NCI-H2227 treated with DMSO at 0.1 percent for 48 hours (cell line): ENCODE measurements around the gene FBXL22.
"Not testable (repeated sequence)": the region's sequence is repeated elsewhere in the genome, so short reads cannot be mapped to it uniquely, and the experiment has no call there.

ENCODE experiments used
- DNase-seq: peaks from one replicate; lab custom pipeline; 2025; lab: John Stamatoyannopoulos, UW

The FBXL22 gene

DNA sequence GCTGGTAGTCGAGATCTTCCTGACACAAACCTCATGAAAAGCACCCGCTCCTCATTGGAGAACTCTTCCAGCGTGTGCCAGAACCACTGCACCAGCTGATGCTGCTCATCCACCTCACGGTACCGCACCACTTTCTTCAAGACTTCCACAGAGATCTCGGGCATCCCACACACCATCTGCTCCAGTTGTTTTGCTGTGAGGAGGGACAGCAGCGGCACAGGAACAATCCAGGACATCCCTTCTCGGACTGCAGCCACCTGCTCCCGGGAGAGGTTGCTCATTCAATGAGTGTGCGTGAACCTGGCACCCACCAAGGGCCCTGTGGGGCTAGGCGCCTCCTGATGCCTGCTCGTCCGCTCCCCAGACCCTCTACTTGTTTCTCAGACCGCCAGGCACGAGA lies 15.1 kb downstream of the FBXL22 start:
- no peak for DNase-seq

DNA sequence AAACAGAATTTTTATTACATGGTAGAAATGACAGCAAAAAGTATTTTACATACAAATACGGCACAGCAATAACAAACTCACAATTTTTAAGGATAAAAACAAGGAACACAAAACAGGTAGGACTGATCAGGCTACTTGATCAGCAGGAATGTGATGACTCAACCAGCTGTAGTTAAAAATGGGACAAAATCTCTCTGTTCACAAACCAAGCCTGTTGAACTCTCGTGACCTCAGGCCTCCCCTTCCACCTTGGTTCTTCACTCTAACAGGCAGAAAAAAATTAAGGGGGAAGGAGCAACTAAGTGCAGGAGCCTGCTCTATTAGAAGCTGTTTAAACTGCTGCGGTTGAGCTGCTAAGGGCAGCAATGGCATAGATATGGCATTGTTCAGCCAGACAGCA lies 18.7 kb downstream of the FBXL22 start:
- no peak for DNase-seq

DNA sequence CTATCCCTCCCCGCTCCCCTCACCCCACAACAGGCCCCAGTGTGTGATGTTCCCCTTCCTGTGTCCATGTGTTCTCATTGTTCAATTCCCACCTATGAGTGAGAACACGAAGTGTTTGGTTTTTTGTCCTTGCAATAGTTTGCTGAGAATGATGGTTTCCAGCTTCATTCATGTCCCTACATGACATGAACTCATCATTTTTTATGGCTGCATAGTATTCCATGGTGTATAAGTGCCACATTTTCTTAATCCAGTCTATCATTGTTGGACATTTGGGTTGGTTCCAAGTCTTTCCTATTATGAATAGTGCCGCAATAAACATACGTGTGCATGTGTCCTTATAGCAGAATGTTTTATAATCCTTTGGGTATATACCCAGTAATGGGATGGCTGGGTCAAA lies 20.0 kb downstream of the FBXL22 start:
- DNase-seq: not testable (repeated sequence)

DNA sequence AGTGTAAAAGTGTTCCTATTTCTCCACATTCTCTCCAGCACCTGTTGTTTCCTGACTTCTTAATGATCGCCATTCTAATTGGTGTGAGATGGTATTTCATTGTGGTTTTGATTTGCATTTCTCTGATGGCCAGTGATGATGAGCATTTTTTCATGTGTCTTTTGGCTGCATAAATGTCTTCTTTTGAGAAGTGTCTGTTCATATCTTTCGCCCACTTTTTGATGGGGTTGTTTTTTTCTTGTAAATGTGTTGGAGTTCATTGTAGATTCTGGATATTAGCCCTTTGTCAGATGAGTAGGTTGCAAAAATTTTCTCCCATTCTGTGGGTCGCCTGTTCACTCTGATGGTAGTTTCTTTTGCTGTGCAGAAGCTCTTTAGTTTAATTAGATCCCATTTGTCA lies 20.4 kb downstream of the FBXL22 start:
- DNase-seq: not testable (repeated sequence)

DNA sequence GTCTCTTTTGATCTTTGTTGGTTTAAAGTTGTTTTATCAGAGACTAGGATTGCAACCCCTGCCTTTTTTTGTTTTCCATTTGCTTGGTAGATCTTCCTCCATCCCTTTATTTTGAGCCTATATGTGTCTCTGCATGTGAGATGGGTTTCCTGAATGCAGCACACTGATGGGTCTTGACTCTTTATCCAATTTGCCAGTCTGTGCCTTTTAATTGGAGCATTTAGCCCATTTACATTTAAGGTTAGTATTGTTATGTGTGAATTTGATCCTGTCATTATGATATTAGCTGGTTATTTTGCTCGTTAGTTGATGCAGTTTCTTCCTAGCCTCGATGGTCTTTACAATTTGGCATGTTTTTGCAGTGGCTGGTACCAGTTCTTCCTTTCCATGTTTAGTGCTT lies 23.6 kb downstream of the FBXL22 start:
- DNase-seq: not testable (repeated sequence)

DNA sequence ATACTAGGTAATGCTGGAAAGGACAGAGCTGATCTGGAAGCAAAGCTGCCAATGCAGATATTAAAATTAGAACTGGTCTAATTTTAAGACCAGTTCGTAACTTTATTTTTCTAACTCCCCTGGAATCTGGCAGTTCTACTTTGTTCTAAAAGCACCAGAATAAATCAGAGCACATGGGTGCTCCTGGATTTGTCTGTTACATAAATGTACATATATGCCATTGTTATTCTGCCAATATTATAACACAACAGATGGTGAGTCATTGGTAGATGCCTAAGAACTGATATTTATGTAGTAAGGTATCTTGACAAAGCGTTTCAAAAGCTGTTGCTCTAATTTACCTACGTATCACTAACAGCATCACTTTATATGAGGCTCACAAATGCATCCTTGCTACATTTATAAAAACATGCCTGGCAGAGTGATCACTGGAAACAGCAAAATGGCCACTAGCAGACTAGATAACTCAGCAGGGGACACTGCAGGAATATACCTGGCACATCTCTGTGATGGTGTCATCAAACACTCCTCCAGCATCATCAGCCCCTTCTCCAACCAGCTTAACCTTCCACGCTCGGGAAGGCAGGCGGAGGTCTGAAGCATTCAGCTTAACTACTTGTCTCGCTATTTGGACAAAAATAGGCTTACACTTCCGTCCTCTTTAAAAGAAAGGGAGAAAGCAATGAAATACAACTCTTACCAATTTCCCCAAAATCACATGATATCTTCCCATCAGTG lies 26.2 kb downstream of the FBXL22 start:
- DNase-seq: no peak

DNA sequence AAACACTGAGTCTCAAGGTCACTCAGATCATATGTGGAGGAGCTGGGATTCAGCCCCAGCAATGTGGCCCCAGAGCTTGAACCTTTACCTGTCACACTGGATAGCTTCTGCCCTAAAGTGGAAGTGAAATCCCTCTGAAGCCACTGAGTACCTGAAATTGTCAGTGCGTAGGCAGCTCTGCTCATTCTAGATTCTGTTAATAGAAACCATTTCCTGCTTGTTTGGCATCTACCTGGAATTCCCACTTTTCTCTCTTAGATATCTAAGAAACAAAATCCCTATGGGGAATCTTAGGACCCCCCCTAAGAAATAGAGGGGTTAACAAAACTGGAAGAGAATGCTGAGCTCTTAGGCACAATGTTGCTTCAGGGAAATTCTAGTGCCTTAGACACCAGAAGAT lies 29.8 kb downstream of the FBXL22 start:
- DNase-seq: no peak

DNA sequence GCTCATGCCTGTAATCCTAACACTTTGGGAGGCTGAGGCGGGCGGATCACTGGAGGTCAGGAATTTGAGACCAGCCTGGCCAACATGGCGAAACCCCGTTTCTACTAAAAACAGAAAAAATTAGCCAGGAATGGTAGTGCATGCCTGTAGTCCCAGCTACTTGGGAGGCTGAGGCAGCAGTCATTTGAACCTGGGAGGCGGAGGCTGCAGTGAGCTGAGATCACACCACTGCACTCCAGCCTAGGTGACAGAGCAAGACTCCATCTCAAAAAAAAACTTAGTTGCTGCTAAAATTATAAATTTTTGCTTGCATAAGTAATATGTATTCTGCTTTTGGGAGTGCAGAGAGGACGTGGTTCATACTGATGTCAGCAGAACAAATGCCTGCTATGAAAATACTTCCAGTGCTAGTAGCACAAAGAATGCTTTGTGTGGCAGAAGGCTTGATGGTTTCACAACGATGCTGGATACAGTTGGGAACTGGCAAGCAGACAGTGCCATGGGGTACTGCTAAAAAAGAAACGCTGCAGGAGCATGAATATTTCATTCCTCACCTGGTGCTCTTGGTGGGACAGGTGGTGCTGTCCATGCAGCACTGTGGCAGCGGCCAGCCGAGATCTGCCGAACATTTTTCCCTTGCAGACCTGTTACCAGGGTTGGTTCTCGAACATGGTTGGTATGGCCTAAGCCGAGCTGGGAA lies 31.1 kb downstream of the FBXL22 start:
- no peak for DNase-seq

DNA sequence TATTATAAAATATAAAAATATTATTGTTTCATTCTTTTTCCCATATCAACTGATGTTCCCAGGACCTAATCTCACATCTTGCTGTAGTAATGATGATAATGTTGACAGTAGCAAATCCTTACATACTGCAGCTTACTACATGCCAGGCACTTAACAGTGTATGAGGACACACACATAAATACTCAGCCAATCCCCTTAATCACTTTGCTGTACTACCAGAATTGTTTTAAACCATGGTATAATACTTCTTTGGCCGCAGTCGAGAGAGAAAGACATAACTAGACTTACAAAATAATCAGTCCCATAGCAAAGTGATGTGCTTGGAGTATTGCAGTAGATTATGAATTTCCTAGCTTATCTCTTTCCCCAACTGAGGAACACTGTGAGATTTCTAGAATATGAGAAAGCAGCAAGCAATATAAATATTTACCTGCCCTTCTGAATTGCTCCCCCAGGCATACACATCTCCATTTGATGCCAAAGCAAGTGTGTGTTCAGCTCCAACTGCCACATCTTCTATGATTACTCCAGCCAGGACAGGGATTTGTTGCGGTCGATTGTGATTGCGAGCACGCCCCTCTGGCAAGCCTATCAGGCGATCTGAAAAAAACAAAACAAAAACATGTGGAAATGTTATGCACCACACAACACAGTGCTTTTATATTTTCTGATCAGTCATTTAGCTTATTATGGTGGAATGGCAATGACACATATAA lies 33.0 kb downstream of the FBXL22 start:
- DNase-seq: no peak

DNA sequence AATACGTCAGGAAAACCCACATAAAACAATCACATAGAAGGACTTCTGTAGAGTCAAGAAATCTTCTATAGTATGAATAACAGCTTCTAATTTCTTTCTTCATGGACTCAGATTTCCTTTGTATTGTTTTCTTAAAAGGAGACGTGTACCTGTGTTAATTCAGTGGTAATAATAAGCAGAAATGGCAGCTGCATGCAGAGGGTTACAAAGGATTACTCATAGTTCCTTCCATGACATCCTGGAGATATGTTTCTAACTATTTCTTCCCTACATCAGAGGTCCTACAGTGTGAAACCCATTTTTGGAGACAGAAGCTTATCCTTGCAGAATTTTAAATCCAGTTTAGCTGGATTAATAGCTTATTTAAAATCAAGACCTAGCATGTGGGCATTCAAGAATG lies 36.1 kb downstream of the FBXL22 start:
- no peak for DNase-seq

DNA sequence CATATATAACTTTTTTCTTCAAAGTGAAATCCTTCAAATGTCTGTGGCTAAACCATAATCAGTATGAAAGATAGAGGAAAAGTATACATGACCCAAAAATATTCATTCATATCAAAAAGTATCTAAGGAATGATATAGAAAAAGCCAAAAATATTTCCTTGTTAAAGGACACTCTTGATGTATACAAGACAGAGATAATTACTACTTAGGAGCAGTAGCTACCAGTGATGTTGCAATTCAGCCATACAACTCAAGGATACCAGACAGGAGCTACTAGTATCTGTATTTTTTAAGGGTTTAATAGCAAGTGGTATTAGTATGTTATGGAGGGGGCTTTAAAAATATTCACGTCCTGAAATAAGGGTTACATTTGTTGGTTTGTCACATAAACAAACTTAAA lies 37.0 kb downstream of the FBXL22 start:
- no peak for DNase-seq

DNA sequence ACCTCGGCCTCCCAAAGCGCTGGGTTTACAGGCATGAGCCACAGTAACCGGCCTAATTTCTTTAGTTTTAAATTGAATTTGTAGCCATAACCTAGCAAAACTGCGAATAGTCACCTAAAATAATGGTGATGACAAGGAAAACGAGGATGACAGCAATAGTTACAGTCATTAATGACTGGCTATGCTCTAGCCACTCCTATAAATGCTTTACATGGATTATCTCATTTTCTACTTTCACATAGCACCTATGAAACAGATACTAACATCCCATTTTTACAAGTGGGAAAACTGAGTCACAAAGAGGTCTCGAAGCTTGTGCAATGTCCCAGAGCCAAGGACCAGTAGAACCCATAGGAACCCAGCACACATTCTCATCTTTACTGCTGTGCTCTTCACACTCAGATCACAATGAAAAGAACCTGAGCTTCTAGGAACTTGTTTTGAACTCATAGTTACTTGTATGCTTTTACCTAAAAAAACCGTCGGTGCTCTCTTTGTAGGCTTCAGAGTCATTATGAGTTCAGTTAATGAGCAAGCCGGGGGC lies 39.4 kb downstream of the FBXL22 start:
- no peak for DNase-seq

DNA sequence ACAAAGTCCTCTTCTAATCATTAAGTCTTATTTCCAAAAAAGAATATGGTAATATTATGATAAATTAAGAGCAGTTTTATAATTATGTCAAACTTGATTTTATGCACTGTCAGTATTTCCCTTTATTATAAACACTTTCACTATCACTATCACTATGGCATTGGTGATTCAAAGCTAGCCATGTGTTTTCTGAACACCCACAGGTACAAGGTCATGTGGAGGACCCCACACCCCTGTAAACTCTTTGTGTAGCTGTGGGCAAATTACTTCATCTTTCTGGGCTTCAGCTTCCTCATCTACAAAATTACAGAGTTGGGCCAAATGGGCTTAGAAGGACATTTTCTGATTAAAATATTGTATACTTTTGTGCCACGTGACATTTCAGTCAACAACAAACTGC lies 41.7 kb downstream of the FBXL22 start:
- no peak for DNase-seq

DNA sequence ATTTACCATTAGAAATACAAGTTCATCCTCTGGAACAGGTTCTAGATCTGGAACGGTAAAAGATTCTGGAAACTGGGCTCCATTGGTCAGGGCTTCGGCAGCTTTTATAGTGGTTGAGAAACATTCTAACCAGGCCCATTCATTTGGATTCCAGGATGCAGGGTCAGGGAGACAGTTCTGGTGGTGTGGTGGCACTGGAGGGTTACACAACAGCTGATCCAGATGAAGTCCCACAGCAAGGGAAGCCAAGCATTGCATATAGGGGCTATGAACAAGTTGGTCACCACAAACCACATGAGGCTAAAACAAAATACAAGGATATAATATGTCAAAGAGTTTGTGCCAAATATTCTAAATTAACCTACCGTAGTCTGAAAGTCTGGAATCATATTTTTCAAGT lies 43.0 kb downstream of the FBXL22 start:
- DNase-seq: no peak
